Peyer's patch (tissue), 4 donors: ENCODE data around the gene NACC1. TPM values are rescaled to one million over a fixed set of nuclear protein-coding genes. Genes with fewer than 3 reads are reported as not detected.
"Not testable (repeated sequence)": the region's sequence is repeated elsewhere in the genome, so short reads cannot be mapped to it uniquely, and the experiment has no call there.

Source experiments
- DNase-seq, 3 donors: peaks; one replicate each; pipeline ENCODE4 v3.0.0-alpha.2; 2017 to 2019
- H3K27ac ChIP-seq, 4 donors: fragments of 200-600 bp; sonication (generic); one replicate each; pipeline ENCODE4 v1.5.1; 2016 to 2019
- H3K27me3 ChIP-seq, 2 donors: fragments of 200-600 bp; sonication (generic); one replicate each; pipeline ENCODE4 v1.5.1; 2019
- H3K36me3 ChIP-seq, 3 donors: fragments of 200-600 bp; sonication (generic); one replicate each; pipeline ENCODE4 v1.5.1; 2016 to 2019
- H3K4me1 ChIP-seq, 4 donors: fragments of 200-600 bp; sonication (generic); one replicate each; pipeline ENCODE4 v1.5.1; 2016 to 2019
- H3K4me3 ChIP-seq, 4 donors: fragments of 200-600 bp; sonication (generic); 1 replicate in 3 of 4; 2 replicates in 1 of 4; pipeline ENCODE4 v1.5.1; 2016 to 2019; ENCODE audit warnings: mild to moderate bottlenecking in 1 of 4
- H3K9me3 ChIP-seq, 4 donors: fragments of 200-600 bp; sonication (generic); one replicate each; pipeline ENCODE4 v1.5.1; 2016 to 2019; ENCODE audit warnings: mild to moderate bottlenecking in 1 of 4
- CTCF ChIP-seq, 6 experiments: fragments of 450-650 bp in 4 of 6; fragments of 200-600 bp in 2 of 6; sonication (generic) in 1 of 6; IDR thresholded peaks; one replicate each; pipeline ENCODE4 v1.5.1; 2017 to 2019; ENCODE audit warnings: antibody characterized with exemption in 6 of 6, mild to moderate bottlenecking in 3 of 6, moderate library complexity in 1 of 6
- POLR2A ChIP-seq, 2 donors: fragments of 450-650 bp; IDR thresholded peaks; one replicate each; pipeline ENCODE4 v1.5.1; 2017; ENCODE audit warnings: antibody characterized with exemption in 2 of 2, mild to moderate bottlenecking in 2 of 2, moderate library complexity in 2 of 2
- total RNA-seq, 4 donors: library from RNA; depleted of rRNA; stranded (reverse); fragments of >200 nt; gene quantifications; one replicate each; pipeline ENCODE4 v1.1.0, GENCODE V29; 2016

Gene NACC1
- total RNA-seq, 4 donors from 2014 or later: 21.5 to 48.0 (median 37.1) TPM

GRCh38 chr19:13139633-13140311 is 21.7 kb downstream of the NACC1 start:
- Histone ChIP-seq H3K4me3 (no peak overlapping the region), H3K9me3 (no peaks in the 10 kb centered on the region), H3K27me3 (no peaks in the 10 kb centered on the region), H3K36me3 (peaks cover 0 to 66% (median 0%) of the 10 kb centered on the region in 3 donors), H3K4me1 (no peaks in the 10 kb centered on the region), H3K27ac (no peak overlapping the region)
- TF ChIP-seq POLR2A (IDR thresholded peaks at IDR 0.05): no peak
- TF ChIP-seq CTCF (IDR thresholded peaks at IDR 0.05): no peak
- no peak for DNase-seq

- DNase-seq: peak in 1 of 3 donors; percentile 55
- Histone ChIP-seq H3K4me1 (peaks cover 0 to 17% (median 2%) of the 10 kb centered on the region in 4 donors), H3K27me3 (no peaks in the 10 kb centered on the region), H3K4me3 (no peak overlapping the region), H3K27ac (no peak overlapping the region), H3K9me3 (no peaks in the 10 kb centered on the region), H3K36me3 (peaks cover 0 to 22% (median 0%) of the 10 kb centered on the region in 3 donors)
- TF ChIP-seq POLR2A (IDR thresholded peaks at IDR 0.05): no peak
- no peak for TF ChIP-seq CTCF (IDR thresholded peaks at IDR 0.05)
Observed at GRCh38 chr19:13146763-13147563, 28.9 kb downstream of the NACC1 start.

- not testable (repeated sequence) for DNase-seq, H3K9me3 ChIP-seq, H3K27me3 ChIP-seq
- Histone ChIP-seq H3K27ac (peak overlapping the region; percentile 94 to 99 (median 98)), H3K36me3 (peaks cover 0 to 14% (median 0%) of the 10 kb centered on the region in 3 donors), H3K4me3 (peak overlapping the region; percentile 72 to 93 (median 88)), H3K4me1 (peaks cover 0 to 17% (median 2%) of the 10 kb centered on the region in 4 donors)
Observed at GRCh38 chr19:13149173-13149627, 31.1 kb downstream of the NACC1 start.

GRCh38 chr19:13149628-13150186 is 31.6 kb downstream of the NACC1 start:
- peaks cover 0 to 18% (median 2%) of the 10 kb centered on the region in 4 donors for H3K4me1 ChIP-seq
- peak in 2 of 3 donors; percentile 57 to 74 for DNase-seq

GRCh38 chr19:13150187-13150930 is 32.3 kb downstream of the NACC1 start, which contains the start of the genes IER2 and STX10:
IER2 (plus strand) TSS chr19:13150411; CDS start chr19:13153187, 2,776 bp downstream.
STX10 (minus strand) TSS chr19:13150375; CDS start chr19:13150173, 202 bp downstream.
- Histone ChIP-seq H3K27ac (peak within 1 kb of the TSS; percentile 94 to 99 (median 98)), H3K27me3 (no peaks in the 10 kb centered on the region), H3K36me3 (peaks cover 0 to 2% (median 0%) of the 10 kb centered on the region in 3 donors), H3K4me1 (peaks cover 0 to 25% (median 2%) of the 10 kb centered on the region in 4 donors), H3K4me3 (peak within 1 kb of the TSS; percentile 72 to 93 (median 88)), H3K9me3 (no peaks in the 10 kb centered on the region)
- peak; percentile 55 to 85 (median 68) for TF ChIP-seq CTCF (IDR thresholded peaks at IDR 0.05)
- peak; percentile 57 to 83 for TF ChIP-seq POLR2A (IDR thresholded peaks at IDR 0.05)
- DNase-seq: peak; percentile 93 to 98 (median 96)

More at GRCh38 chr19:13149628-13150186, 31.6 kb downstream of the NACC1 start:
- H3K27me3 ChIP-seq: no peaks in the 10 kb centered on the region
- H3K4me3 ChIP-seq: peak overlapping the region; percentile 72 to 93 (median 88)
- H3K36me3 ChIP-seq: peaks cover 0 to 9% (median 0%) of the 10 kb centered on the region in 3 donors
- H3K27ac ChIP-seq: peak overlapping the region; percentile 94 to 99 (median 98)
- no peaks in the 10 kb centered on the region for H3K9me3 ChIP-seq
- TF ChIP-seq CTCF (IDR thresholded peaks at IDR 0.05): no peak
- peak in 1 of 2 donors; percentile 9 for TF ChIP-seq POLR2A (IDR thresholded peaks at IDR 0.05)
